Kidney epithelial cell (primary cell): Measurements from ENCODE around the gene UBAC2. TPM values are rescaled to one million over a fixed set of nuclear protein-coding genes. Genes with fewer than 3 reads are reported as not detected.

Experiments used
- DNase-seq: peaks from one replicate; pipeline ENCODE4 v3.0.0-alpha.2; 2010; ENCODE audit warnings: low read depth
- H3K27me3 ChIP-seq: 2 replicates; pipeline ENCODE4 v1.6.0; 2011; ENCODE audit warnings: low read length; ENCODE audit not compliant: control insufficient read depth, insufficient read depth
- H3K36me3 ChIP-seq: 2 replicates; pipeline ENCODE4 v1.5.1; 2011; ENCODE audit warnings: low read length; ENCODE audit not compliant: control insufficient read depth, insufficient read depth
- H3K4me3 ChIP-seq: 2 replicates; pipeline ENCODE4 v1.5.1; 2011; ENCODE audit warnings: low read depth, mild to moderate bottlenecking, control low read depth, low read length
- CTCF ChIP-seq: IDR thresholded peaks from 2 replicates; pipeline ENCODE4 v1.5.1; 2011; ENCODE audit warnings: mild to moderate bottlenecking, moderate library complexity, low read length, control low read depth, inconsistent platforms; ENCODE audit not compliant: insufficient read depth, poor library complexity, severe bottlenecking
- total RNA-seq: library from RNA; depleted of rRNA; stranded (reverse); fragments of >200 nt; gene quantifications from 2 replicates; pipeline ENCODE4 v1.2.3, GENCODE V29; 2015

Gene UBAC2
- total RNA-seq, 1 donor from 2014 or later = 83.6 TPM

- Histone ChIP-seq H3K36me3 (no peaks in the 10 kb centered on the region), H3K27me3 (no peaks in the 10 kb centered on the region), H3K4me3 (no peak overlapping the region)
- no peak for TF ChIP-seq CTCF
- DNase-seq = no peak
These were observed 93.5 kb downstream of the UBAC2 start for GRCh38 chr13:99294198-99294597.

- no peak for TF ChIP-seq CTCF
These were observed 94.3 kb downstream of the UBAC2 start for GRCh38 chr13:99294958-99295357.

GRCh38 chr13:99295488-99296252 lies 95.0 kb downstream of the UBAC2 start:
- TF ChIP-seq CTCF = no peak
- no peak overlapping the region for H3K4me3 ChIP-seq
- no peaks in the 10 kb centered on the region for H3K36me3 ChIP-seq
- DNase-seq = no peak
- no peaks in the 10 kb centered on the region for H3K27me3 ChIP-seq

More at GRCh38 chr13:99294958-99295357, 94.3 kb downstream of the UBAC2 start:
- H3K36me3 ChIP-seq = no peaks in the 10 kb centered on the region
- no peak overlapping the region for H3K4me3 ChIP-seq
- DNase-seq = no peak
- H3K27me3 ChIP-seq = no peaks in the 10 kb centered on the region

DNA sequence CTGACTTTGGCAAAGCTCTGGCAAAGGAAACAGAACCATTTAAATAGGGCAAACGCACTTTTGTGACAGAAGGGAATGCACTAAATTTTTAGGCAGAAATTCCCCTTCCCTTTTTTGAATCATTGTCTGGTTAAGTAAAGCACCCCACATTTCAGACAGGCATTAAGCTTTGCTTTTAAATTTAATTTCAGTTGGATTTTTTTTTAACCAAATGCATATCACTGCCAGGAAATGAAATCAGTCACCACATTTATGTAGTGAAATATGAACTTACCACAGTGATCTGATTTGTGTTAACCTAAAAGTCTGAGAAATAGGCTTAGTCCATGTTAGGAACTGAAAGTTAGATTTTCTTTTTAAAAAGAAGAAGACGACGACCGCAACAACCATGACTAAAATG lies 95.7 kb downstream of the UBAC2 start:
- DNase-seq = no peak
- no peak overlapping the region for H3K4me3 ChIP-seq
- TF ChIP-seq CTCF = no peak
- H3K36me3 ChIP-seq = no peaks in the 10 kb centered on the region
- H3K27me3 ChIP-seq = no peaks in the 10 kb centered on the region

GRCh38 chr13:99297331-99297730 lies 96.7 kb downstream of the UBAC2 start:
- Histone ChIP-seq H3K4me3 (no peak overlapping the region), H3K36me3 (no peaks in the 10 kb centered on the region), H3K27me3 (no peaks in the 10 kb centered on the region)
- no peak for DNase-seq
- no peak for TF ChIP-seq CTCF

GRCh38 chr13:99298056-99298455 lies 97.4 kb downstream of the UBAC2 start:
- Histone ChIP-seq H3K36me3 (no peaks in the 10 kb centered on the region), H3K4me3 (no peak overlapping the region), H3K27me3 (no peaks in the 10 kb centered on the region)
- no peak for DNase-seq
- TF ChIP-seq CTCF = no peak
